IPS DF 4.7 (cell line): ENCODE results near the gene ZNF516.

Experiments
- DNase-seq: peaks from one replicate; pipeline ENCODE4 v3.0.0-alpha.2; 2013; ENCODE audit warnings: low spot score; ENCODE audit errors: extremely low read depth

The ZNF516 gene

DNA sequence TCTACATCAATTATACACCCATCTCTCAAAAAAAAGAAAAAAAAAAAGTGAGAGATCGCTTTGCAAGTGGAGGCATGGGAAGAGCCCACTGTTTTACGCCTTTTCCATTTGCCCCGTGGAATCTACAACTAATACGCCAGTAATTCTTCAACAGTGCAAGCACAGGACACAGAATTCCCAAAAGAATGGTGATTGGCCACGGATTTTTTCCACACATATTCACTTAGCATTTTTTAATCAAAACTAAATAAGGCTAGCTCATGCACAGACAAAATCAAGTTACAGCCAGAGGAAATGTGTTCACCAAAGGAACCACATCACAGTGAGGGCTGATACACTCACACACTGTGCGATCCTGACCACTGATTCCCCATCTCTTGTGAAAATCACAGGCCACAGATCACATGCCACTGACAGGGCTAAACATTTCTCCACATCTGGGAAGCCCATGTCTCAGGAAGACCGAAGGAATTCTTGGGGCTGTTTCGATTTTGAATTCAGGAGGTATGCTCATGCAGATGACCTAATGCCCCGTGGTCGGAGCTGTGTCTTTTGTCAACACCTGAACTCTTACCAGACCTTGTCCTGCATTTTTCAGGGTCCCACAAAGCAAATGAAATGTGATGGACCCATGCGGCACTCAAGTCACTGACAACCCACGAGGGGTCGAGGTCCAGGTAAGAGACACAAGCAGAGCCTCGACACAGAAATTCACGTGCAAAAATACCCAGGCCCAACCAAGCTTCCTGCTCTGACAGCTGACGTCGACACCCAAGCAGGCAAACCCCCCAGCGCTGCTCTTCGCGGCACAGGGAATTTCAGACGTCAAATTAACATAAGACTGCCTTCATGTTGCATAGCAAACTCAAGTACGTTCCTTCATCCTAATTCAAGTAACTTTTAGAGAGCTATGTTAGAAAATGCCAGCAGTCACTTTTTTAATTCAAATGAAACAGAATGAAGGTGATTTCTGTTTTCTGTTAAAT lies 69.6 kb downstream of the ZNF516 start:
- no peak for DNase-seq

GRCh38 chr18:76422838-76423237 lies 72.2 kb downstream of the ZNF516 start:
- DNase-seq = no peak

DNA sequence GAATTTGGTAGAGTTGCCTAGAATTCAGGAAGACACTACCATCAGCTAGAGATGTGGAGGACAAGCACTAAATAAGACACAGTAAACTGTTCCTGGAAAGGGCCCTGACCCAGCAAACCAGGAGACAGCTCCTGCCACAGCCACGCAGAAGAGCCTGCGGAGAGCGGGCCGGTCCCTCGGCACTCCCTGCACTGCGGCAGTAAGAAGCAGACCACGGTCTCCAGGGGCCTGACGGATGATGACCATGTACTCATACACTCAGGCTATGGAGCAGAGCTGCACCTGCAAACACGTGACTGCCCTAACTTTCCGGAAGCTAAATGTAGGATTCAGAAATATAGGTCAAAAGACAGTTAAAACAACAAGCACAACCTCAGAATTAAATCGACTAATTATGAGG lies 72.9 kb downstream of the ZNF516 start:
- no peak for DNase-seq

DNA sequence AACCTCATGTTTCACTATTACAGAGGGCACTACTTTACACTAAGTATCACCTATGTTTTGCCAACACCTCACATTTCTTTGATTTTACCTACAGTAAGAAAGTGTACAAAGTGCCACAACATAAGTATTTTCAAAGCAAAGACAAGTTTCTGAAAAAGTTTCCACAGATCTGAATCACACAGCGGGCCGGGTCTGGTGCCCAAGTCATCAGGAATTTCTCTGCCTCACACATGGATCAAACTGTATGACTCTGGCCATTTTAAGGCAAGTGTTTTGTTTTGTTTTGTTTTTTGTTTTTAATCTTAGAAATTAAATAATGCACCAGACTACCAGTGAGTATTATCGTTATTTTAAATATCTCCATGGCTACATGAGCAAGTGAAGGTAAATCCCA lies 73.4 kb downstream of the ZNF516 start:
- DNase-seq = no peak

GRCh38 chr18:76420898-76421684 lies 74.0 kb downstream of the ZNF516 start:
- no peak for DNase-seq

- no peak for DNase-seq
These were observed 75.2 kb downstream of the ZNF516 start for GRCh38 chr18:76419811-76420210.

DNA sequence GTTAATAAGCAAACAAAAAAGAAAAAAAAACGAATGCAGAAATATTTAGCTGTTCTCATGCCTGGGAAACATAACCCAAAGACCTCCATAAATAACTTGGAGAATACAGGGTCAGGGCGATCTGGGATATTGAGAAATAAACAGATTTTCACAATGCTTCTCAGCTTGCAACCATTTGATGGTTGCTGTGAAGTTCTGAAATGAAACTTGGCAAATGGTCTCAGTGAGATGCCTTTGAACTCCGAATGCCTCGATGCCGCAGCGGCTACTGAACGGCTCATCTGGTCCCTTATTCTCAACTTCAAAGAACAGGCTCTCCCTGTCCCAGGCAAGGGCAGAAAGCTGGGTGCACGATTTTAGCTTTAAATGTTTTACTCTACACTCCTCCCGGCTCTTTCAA lies 78.1 kb downstream of the ZNF516 start:
- no peak for DNase-seq

GRCh38 chr18:76414936-76415621 lies 80.0 kb downstream of the ZNF516 start:
- DNase-seq = no peak

DNA sequence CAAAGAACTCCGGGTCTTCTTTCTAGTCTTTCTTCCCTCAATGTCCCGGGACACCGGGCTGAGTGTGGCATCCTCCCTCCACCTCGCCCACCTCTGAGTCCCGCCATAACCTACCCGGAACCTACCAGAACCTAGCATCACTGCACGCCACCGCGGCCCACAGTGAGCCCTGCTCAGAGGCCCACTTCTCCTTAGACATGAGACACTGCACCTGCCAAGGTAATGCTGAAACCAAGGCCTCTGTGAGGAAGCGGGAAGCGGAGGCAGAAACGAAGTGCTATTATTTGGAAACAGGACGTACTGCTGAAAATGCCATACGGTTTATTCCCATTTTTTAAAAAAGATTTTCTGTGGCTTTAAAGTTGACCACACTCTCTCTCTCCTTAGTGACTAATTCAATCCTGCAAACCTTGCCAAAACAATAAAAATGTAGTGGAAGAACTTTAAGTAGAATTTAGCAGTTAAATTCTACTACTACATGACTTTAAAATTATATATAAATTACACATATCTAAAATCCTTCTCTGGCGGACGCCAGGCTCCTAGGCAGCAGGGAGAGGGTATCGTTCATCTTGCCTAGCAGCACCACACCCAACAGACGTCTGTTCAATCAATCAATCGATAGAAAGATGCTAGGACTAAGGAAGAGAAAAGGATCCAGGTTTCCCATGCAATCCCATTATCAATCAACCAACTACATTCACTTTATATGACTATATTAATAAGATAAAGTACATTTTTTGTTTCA lies 82.0 kb downstream of the ZNF516 start:
- DNase-seq = no peak

DNA sequence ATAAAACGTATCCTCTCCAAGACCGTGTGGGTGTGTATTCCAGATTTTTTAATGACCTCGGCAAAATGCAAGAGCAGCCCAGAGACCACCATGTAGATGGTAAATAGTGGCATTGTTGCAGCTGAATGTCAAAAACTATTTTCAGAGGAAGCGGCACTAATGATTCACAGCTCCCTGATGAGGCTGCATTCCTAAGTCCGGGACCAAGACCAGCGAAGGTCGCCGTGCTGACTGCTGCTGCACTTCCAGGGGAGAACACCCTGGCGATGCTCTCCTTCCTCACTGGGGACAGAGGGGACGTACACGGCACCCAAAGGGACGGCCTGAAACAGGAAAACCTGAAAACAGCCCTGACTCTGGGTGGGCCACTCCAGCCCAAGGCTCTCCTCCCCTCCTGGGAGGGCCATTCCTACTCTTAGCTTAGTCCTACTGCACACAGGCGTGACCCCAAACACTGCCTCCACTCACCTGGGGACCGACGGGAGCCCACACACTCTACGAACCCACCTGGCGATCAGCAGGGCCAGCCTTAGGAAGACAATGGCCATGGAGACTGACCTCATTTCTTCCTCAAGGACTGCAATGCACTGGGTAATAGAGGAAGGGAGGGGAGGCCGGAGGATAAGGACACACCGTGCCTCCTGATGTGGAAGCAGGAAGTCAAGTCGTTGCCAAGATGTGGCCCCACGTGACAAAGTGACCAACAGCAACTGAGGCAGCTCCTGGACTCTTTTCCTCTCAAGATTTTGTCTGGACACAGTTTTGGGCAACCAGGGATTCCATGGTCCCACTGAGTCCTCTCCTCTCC lies 82.8 kb downstream of the ZNF516 start:
- no peak for DNase-seq

- no peak for DNase-seq
These were observed 84.2 kb downstream of the ZNF516 start for GRCh38 chr18:76410660-76411417.

GRCh38 chr18:76410033-76410432 lies 85.0 kb downstream of the ZNF516 start:
- DNase-seq = no peak

GRCh38 chr18:76408480-76409067 lies 86.5 kb downstream of the ZNF516 start:
- DNase-seq = no peak

DNA sequence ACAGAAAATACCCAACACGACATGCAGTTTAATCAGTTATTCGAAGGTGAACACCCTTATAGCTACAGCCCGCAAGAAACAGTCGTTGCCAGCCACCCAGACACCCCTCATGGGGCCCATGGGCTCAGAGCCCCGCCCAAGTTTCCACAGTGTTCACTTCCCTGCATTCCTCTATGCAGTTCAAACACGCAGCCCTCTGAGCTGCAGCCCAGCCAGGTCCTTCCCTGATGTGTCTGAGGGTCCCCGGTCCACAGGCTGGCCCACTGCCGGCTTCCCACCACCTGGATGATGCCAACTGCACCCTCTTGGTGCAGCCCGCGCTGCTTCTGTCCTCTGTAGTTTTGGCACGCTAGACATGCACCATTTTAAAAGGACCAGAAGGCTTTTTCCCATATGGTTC lies 87.4 kb downstream of the ZNF516 start:
- DNase-seq = no peak

DNA sequence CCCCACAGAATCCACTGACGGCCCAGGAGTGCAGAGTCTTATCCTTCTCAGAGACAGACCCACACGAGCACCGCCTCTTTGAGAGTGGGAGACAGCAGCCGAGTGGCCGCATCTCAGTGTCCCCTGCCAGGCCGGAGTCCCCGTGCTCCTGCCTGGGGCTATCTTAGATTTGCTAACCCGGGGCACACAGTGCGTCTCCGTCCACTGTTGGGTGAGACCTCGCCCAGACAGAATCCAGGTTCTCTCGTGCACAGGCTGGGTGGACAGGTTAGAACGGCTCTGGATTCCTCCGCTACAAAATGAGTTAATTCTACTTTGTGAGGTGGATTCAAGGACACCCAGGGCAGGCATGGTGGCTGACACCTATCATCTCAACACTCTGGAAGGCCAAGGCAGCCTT lies 88.3 kb downstream of the ZNF516 start:
- DNase-seq = no peak

GRCh38 chr18:76405681-76406356 lies 89.2 kb downstream of the ZNF516 start:
- no peak for DNase-seq

DNA sequence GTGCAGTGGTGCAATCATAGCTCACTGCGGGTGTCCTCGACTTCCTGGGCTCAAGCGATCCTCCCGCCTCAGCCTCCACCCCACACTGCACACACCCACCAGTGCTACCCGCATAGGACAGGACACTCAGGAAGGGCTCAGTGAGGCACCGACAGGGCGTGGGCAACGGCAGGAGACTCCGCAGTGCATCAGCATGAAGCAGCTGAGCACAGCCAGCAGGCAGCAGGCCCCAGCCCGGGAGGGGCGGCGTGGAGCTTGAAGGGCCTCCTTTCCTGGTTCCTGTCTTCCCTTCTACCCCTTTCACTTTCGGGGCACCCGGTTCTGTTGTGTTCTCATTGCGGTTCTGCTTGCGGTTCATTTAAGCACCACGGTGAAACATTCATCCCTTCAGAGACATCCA lies 89.8 kb downstream of the ZNF516 start:
- no peak for DNase-seq

- DNase-seq = no peak
These were observed 90.7 kb downstream of the ZNF516 start for GRCh38 chr18:76404345-76404831.
